ENCODE results near the gene MCRIP2. TPM values are rescaled to one million over a fixed set of nuclear protein-coding genes. Genes with fewer than 3 reads are reported as not detected.
A peak's percentile ranks its signal among the peaks of the same experiment; 100 is the strongest.

Gene MCRIP2
- total and polyA plus RNA-seq, 9 of the 15 experiments (the other 6 are each of a cell fraction or from before 2014, with no cell fraction given): 0.80 to 120 (median 35.2) TPM

DNA sequence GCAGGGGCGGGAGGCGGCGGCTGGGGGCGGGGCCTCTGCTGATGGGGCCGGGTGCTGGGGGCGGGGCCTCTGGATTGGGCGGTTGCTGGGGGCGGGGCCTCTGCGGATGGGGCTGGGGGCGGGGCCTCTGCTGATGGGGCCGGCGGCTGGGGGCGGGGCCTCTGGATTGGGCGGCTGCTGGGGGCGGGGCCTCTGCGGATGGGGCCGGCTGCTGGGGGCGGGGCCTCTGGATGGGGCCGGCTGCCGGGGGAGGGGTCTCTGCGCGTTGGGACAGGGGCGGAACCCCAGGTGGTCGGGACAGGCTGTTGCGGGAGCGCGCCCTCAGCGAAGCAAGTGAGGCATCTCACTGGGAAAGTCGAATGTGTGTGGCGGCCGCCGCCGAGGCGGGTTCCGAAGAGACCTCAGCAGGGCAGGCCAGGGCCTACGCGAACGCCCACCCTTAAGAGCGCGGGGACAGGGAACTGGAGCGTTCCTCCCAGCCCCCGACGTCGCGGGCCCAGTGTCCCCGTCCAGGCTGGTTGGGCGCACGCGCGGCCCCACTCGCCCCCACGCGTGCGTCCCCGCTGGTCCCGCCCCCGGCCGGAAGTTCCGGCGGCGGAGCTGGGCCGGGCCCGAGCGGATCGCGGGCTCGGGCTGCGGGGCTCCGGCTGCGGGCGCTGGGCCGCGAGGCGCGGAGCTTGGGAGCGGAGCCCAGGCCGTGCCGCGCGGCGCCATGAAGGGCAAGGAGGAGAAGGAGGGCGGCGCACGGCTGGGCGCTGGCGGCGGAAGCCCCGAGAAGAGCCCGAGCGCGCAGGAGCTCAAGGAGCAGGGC lies 38.4 kb downstream of the MCRIP2 start, which contains the start of gene STUB1 (continued):
- TF ChIP-seq, protein P1, sequence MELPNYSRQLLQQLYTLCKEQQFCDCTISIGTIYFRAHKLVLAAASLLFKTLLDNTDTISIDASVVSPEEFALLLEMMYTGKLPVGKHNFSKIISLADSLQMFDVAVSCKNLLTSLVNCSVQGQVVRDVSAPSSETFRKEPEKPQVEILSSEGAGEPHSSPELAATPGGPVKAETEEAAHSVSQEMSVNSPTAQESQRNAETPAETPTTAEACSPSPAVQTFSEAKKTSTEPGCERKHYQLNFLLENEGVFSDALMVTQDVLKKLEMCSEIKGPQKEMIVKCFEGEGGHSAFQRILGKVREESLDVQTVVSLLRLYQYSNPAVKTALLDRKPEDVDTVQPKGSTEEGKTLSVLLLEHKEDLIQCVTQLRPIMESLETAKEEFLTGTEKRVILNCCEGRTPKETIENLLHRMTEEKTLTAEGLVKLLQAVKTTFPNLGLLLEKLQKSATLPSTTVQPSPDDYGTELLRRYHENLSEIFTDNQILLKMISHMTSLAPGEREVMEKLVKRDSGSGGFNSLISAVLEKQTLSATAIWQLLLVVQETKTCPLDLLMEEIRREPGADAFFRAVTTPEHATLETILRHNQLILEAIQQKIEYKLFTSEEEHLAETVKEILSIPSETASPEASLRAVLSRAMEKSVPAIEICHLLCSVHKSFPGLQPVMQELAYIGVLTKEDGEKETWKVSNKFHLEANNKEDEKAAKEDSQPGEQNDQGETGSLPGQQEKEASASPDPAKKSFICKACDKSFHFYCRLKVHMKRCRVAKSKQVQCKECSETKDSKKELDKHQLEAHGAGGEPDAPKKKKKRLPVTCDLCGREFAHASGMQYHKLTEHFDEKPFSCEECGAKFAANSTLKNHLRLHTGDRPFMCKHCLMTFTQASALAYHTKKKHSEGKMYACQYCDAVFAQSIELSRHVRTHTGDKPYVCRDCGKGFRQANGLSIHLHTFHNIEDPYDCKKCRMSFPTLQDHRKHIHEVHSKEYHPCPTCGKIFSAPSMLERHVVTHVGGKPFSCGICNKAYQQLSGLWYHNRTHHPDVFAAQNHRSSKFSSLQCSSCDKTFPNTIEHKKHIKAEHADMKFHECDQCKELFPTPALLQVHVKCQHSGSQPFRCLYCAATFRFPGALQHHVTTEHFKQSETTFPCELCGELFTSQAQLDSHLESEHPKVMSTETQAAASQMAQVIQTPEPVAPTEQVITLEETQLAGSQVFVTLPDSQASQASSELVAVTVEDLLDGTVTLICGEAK (IDR thresholded peaks at IDR 0.05): peak; percentile 83
- TF ChIP-seq, protein P1 (CRISPR knock-in tag; IDR thresholded peaks at IDR 0.05): no peak
- TF ChIP-seq, protein P2, sequence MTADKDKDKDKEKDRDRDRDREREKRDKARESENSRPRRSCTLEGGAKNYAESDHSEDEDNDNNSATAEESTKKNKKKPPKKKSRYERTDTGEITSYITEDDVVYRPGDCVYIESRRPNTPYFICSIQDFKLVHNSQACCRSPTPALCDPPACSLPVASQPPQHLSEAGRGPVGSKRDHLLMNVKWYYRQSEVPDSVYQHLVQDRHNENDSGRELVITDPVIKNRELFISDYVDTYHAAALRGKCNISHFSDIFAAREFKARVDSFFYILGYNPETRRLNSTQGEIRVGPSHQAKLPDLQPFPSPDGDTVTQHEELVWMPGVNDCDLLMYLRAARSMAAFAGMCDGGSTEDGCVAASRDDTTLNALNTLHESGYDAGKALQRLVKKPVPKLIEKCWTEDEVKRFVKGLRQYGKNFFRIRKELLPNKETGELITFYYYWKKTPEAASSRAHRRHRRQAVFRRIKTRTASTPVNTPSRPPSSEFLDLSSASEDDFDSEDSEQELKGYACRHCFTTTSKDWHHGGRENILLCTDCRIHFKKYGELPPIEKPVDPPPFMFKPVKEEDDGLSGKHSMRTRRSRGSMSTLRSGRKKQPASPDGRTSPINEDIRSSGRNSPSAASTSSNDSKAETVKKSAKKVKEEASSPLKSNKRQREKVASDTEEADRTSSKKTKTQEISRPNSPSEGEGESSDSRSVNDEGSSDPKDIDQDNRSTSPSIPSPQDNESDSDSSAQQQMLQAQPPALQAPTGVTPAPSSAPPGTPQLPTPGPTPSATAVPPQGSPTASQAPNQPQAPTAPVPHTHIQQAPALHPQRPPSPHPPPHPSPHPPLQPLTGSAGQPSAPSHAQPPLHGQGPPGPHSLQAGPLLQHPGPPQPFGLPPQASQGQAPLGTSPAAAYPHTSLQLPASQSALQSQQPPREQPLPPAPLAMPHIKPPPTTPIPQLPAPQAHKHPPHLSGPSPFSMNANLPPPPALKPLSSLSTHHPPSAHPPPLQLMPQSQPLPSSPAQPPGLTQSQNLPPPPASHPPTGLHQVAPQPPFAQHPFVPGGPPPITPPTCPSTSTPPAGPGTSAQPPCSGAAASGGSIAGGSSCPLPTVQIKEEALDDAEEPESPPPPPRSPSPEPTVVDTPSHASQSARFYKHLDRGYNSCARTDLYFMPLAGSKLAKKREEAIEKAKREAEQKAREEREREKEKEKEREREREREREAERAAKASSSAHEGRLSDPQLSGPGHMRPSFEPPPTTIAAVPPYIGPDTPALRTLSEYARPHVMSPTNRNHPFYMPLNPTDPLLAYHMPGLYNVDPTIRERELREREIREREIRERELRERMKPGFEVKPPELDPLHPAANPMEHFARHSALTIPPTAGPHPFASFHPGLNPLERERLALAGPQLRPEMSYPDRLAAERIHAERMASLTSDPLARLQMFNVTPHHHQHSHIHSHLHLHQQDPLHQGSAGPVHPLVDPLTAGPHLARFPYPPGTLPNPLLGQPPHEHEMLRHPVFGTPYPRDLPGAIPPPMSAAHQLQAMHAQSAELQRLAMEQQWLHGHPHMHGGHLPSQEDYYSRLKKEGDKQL (CRISPR knock-in tag; IDR thresholded peaks at IDR 0.05; ENCODE audit: borderline replicate concordance): no peak
- TF ChIP-seq SMAD4 (CRISPR knock-in tag; conservative IDR thresholded peaks at IDR 0.05): peak; percentile 40; the same call in 1 of the 2 replicates
- TF ChIP-seq MTA3 (IDR thresholded peaks at IDR 0.05; ENCODE audit: borderline replicate concordance): peak; percentile 65
- TF ChIP-seq JUNB (CRISPR knock-in tag; conservative IDR thresholded peaks at IDR 0.05): no peak
- peak; percentile 38 for TF ChIP-seq POLR2B (IDR thresholded peaks at IDR 0.05; ENCODE audit: low read depth, partially characterized antibody)
- TF ChIP-seq SOX6 (IDR thresholded peaks at IDR 0.05): peak; percentile 31; the same call in 1 of the 2 replicates
- peak; percentile 43 for TF ChIP-seq L3MBTL2 (IDR thresholded peaks at IDR 0.05)
- no peak for TF ChIP-seq ZNF785 (CRISPR knock-in tag; IDR thresholded peaks at IDR 0.05)
- TF ChIP-seq CBX2 (IDR thresholded peaks at IDR 0.05; ENCODE audit: insufficient read depth, low read length, poor library complexity, severe bottlenecking): no peak
- TF ChIP-seq SAP30 (IDR thresholded peaks at IDR 0.05; ENCODE audit: borderline replicate concordance, insufficient read depth, low read depth, low read length, poor library complexity, severe bottlenecking): peak; percentile 80
- peak; percentile 54 for TF ChIP-seq ATF7 (IDR thresholded peaks at IDR 0.05)
